Smooth muscle cell of the brain vasculature (primary cell): ENCODE data around the gene CDC42BPA.
"Not testable (repeated sequence)": the region's sequence is repeated elsewhere in the genome, so short reads cannot be mapped to it uniquely, and the experiment has no call there.

Experiments used
- DNase-seq: peaks from one replicate; pipeline ENCODE4 v3.0.0-alpha.2; 2012; ENCODE audit warnings: low read depth, low spot score

The CDC42BPA gene

DNA sequence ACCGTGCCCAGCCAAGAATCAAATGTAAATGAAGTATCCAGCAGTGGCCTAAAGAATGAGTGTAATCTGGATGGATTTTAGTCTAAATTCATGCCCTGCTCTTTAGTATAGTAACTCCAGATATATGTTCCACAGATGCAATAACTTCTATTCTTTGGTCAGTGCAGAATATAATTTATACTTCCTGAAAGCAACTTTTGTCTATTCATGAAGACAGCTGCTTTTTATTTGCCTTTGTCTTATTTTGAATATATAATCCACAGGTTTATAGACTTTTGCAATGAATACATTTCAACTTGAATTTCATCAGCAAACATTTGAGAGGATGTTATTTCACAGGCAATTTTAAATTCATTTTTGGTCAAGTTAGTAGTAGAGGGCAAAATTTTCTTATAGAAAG lies 54.4 kb downstream of the CDC42BPA start:
- no peak for DNase-seq

GRCh38 chr1:227261501-227261900 lies 56.8 kb downstream of the CDC42BPA start:
- DNase-seq = no peak

DNA sequence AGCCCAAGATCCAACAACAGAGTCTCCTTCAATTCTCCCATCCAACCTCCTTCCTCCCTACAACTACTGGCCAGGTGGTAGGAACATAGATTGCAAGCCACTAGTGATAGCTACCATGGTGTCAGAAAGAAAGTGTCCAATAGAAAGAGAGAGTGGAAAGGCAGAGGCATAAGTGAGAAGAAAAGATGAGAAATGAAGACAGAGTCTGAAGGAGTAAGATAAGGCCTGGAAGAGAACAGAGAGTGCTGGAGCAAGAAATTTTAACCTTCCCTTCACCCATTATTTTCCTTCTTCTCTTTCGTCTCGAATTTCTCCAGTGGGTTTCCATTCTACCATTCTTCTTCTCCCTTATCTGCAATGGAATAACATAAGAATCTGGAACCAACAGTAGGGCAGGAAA lies 57.9 kb downstream of the CDC42BPA start:
- DNase-seq = no peak

- DNase-seq = no peak
Measured at GRCh38 chr1:227257964-227258363, 60.3 kb downstream of the CDC42BPA start.

GRCh38 chr1:227255086-227255732 lies 63.1 kb downstream of the CDC42BPA start:
- no peak for DNase-seq

DNA sequence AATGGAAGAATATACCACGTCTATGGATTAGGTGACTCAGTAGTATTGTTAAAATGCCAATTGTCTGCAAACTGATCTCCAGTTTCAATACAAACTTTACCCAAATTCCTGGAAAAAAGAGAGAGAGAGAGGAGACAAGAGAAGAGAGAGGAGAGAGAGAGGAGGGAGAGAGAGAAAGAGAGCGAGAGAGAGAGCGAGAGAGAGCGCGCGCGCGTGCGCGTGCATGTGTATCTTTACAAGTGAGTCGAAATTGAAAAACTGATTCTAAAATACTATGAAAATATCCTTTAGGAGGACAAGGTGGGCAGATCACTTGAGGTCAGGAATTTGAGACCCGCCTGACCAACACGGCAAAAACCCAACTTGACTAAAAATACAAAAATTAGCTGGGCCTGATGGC lies 65.2 kb downstream of the CDC42BPA start:
- no peak for DNase-seq

- no peak for DNase-seq
Measured at GRCh38 chr1:227245613-227246320, 72.5 kb downstream of the CDC42BPA start.

GRCh38 chr1:227244339-227245118 lies 73.8 kb downstream of the CDC42BPA start:
- DNase-seq = no peak

DNA sequence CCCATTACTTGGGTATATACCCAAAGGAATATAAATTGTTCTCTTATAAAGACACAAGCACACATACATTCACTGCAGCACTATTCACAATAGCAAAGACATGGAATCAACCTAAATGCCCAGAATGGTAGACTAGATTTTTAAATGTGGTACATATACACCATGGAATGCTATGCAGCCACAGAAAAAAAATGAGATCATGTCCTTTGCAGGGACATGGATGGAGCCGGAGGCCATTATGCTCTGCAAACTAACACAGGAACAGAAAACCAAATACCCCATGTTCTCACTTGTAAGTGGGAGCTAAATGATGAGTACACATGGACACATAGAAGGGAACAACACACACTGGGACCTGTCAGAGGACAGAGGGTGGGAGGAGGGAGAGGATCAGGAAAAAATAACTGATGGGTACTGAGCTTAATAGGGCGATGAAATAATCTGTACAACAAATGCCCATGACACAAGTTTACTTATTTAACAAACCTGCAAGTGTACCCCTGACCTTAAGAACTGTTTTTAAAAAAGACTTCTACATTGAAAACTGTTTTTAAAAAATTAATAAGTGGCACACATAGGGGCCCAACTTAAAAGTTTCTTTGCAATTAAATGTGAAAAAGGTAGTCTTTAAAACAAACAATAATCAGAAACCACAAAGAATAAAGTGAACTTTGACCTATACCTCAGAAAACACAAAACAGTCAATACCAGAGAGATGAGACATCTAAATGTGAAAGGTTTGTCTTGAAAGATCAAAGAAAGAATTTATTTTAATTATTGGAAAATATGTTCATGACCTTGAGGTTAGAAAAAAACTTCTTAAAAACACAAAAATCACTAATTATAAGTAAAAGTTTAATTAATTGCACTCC lies 75.2 kb downstream of the CDC42BPA start:
- DNase-seq = no peak

- no peak for DNase-seq
Measured at GRCh38 chr1:227240983-227241382, 77.3 kb downstream of the CDC42BPA start.

- peak; percentile 45 for DNase-seq
Measured at GRCh38 chr1:227234998-227235405, 83.3 kb downstream of the CDC42BPA start.

DNA sequence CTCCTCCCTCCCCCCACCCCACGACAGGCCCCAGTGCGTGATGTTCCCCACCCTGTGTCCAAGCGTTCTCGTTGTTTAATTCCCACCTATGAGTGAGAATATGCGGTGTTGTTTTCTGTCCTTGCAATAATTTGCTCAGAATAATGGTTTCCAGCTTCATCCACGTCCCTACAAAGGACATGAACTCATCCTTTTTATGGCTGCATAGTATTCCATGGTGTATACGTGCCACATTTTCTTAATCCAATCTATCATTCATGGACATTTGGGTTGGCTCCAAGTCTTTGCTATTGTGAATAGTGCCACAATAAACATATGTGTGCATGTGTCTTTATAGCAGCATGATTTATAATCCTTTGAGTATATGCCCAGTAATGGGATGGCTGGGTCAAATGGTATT lies 87.2 kb downstream of the CDC42BPA start:
- not testable (repeated sequence) for DNase-seq

- DNase-seq = no peak
Measured at GRCh38 chr1:227228201-227228600, 90.1 kb downstream of the CDC42BPA start.

GRCh38 chr1:227227761-227228160 lies 90.5 kb downstream of the CDC42BPA start:
- DNase-seq = no peak

DNA sequence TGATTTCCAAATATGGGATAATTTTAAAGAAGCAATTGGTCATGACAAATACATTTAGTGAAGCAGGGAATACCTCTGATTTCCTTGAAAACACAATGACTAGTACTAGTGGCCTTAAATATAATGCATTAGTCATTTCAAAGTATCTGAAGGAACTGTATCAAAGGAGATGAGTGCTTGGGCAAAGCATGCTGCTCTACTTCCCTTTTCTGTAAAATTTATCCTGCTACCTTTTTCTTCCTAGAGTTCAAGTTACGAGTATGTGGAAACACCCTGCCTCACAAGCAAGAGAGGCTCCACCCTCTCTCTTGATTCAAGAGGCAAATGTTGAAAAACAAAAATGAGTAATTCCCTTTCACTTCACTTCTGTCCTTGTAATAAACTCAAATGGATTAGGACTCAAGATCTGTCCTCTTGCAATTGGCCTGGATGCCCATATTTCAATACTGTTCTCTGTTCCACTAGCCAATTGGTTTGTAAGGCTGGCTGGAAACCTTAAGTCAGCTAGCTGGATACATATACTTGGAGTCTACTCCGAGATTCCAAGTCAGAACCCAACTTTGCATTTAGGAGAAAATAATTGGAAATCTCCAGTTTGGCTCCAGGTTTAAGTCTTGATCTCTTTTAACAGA lies 92.5 kb downstream of the CDC42BPA start:
- no peak for DNase-seq

DNA sequence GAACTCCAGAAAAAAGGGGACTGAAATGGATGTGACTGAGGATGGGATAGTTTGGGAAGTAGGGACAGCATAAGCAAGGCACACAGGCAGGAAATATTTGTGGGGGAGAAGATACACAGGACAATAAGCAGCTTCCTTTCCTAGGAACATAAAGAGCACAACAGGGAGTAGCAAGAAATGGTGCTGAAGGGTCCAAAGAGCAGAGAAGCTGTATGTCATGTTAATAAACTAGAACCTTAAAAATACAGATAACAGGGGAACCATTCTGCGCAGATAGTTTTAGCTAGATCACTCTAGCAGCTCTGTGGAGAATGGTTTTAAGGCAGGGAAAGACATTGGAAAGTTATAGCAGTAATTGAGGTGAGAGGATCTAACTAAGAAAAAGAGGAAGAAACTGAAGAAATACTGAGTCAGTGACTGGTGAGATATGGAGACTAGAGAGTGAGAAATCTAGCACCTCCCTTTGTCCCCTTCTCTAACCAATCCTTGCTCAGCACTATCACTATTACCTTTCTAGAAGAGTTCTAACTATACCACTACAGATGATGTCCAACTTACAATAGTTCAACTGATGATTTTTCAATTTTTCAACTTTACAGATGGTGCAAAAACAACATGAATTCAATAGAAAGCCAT lies 95.0 kb downstream of the CDC42BPA start:
- DNase-seq = no peak

- DNase-seq = no peak
Measured at GRCh38 chr1:227219715-227220292, 98.5 kb downstream of the CDC42BPA start.

DNA sequence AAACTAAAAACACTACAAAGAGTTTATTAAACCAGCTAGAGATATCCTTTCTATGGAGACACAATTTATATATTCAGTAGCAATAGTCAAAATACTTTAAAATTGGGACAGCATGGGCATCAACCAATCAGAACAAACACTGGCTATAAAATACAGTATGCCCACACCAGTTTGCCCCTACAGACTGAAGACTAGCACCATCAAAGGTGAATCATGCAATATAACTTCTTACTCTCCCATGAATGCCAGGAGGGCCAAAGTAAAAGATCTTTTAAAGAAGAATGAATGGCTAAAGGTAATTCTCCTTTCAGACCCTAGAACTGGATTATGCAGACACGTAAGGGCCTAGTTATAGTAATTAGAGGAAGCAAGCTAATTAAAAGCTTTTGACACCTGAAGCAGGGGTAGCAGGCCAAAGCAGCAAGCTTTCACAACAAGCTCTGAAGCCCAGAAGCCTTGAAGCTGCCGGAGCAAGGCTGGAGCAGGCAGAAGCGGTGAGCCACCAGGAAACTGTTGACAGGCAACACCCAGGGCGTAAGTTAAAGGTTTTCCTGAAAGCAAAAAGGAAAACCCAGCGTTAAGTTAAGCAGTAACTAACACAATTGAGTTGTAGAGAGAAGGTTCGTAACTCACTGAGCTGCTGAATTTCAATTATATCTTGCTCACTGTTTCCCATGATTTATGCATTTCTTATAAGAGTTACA lies 99.3 kb downstream of the CDC42BPA start:
- no peak for DNase-seq

- no peak for DNase-seq
Measured at GRCh38 chr1:227215863-227216510, 102.3 kb downstream of the CDC42BPA start.
